Activated CD4-positive, alpha-beta memory T cell treated with anti-CD3 and anti-CD28 coated beads for 36 hours (primary cell): Measurements from ENCODE around the gene PWWP2B. TPM values are rescaled to one million over a fixed set of nuclear protein-coding genes. Genes with fewer than 3 reads are reported as not detected.
A peak's percentile ranks its signal among the peaks of the same experiment; 100 is the strongest.
"Not testable (repeated sequence)": the region's sequence is repeated elsewhere in the genome, so short reads cannot be mapped to it uniquely, and the experiment has no call there.

ENCODE experiments used
- CTCF ChIA-PET: fragments of 350-600 bp; sonication (Branson Sonifier 250); formaldehyde crosslinking; loops from one replicate; lab custom pipeline; 2021; ENCODE audit warnings: antibody characterized with exemption, inconsistent platforms; lab: Charles Lee
- POLR2A ChIA-PET: fragments of 350-600 bp; sonication (Branson Sonifier 250); formaldehyde crosslinking; loops from one replicate; lab custom pipeline; 2021; ENCODE audit warnings: antibody characterized with exemption; lab: Charles Lee
- DNase-seq: peaks from one replicate; pipeline ENCODE4 v3.0.0-alpha.2; 2020
- H3K27ac Mint-ChIP-seq: one replicate; pipeline ENCODE4 v1.8.0; 2021; ENCODE audit warnings: mixed read lengths
- H3K27me3 Mint-ChIP-seq: one replicate; pipeline ENCODE4 v1.8.0; 2021; ENCODE audit warnings: mixed read lengths
- H3K36me3 Mint-ChIP-seq: one replicate; pipeline ENCODE4 v1.8.0; 2021; ENCODE audit warnings: mixed read lengths
- H3K4me1 Mint-ChIP-seq: one replicate; pipeline ENCODE4 v1.8.0; 2021; ENCODE audit warnings: low read depth, mixed read lengths
- H3K4me3 Mint-ChIP-seq: one replicate; pipeline ENCODE4 v1.8.0; 2021; ENCODE audit warnings: mild to moderate bottlenecking, mixed read lengths
- H3K9me3 Mint-ChIP-seq: one replicate; pipeline ENCODE4 v1.8.0; 2021; ENCODE audit warnings: mixed read lengths
- intact Hi-C: fragments of 100-400 bp; cut with micrococcal nuclease; formaldehyde crosslinking; loops from one replicate; pipeline ENCODE4 v1.15.1; 2023
- total RNA-seq, 2 experiments: library from RNA; stranded (reverse); gene quantifications; one replicate each; pipeline ENCODE4 v1.2.3, GENCODE V29; 2021

PWWP2B gene
- total RNA-seq, 2 experiments from 2014 or later, result 3.0 to 3.1 TPM

DNA sequence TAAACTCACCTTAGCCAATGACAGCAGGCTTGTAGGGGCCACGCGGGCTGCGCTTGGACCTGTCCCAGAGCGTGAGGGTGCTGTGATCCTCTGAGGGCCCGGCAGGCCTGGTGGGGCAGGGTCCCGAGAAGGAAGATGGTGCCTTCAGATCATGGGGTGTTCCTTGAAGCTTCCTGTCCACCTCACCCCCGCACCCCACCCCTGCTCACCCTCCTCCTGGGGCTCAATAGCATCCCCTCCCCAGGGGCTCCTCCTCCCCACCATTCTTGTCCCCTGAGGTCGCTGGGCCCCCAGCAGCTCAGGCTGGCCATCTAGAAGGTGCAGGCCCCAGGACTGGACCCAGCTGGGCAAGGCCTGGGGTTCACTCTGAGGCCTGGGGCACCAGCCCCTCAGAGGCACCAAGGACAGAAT lies 33.9 kb downstream of the PWWP2B start:
- POLR2A ChIA-PET, result interaction anchor here (1.1 kb wide), 1 partner anchor 17 kb away, joined by 3 read pairs; no protein-coding TSS in a partner anchor

DNA sequence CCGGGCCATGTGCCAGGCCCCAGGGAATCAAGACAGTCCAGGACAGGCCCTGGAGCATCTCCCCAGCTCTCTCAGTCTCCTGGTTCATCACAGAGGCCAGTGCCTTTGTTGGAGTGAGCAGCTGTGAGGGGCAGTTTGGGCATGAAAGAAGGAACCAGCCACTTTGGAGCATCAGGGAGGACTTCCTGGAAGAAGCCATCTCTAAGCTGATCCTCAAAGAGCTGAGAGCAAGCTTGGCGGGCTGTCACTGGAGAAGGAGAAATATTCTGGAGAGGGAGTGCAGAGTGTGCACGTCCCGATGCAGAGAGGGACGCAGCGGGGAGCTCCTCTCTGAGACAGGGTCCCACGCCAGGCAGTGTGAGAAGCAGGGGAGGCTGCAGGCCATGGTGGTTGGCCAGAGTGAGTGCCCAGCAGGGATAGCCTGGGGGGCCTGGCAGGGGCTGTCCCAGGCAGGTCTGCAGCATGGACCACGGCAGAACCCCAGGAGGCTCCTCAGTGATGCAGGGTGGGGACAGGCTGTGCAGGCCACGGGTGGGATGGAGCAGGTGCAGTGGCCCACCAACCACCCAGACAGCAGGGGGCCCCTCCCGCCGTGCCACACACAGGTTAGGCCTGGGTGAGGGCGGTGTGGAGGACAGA lies 34.7 kb downstream of the PWWP2B start:
- Mint-ChIP-seq H3K4me1 (no peaks in the 10 kb centered on the region), H3K9me3 (no peaks in the 10 kb centered on the region), H3K27me3 (no peaks in the 10 kb centered on the region), H3K4me3 (no peak overlapping the region), H3K27ac (no peak overlapping the region), H3K36me3 (no peaks in the 10 kb centered on the region)
- no peak for DNase-seq
- intact Hi-C loops, result no loop called here
- CTCF ChIA-PET, result no interaction called here
- POLR2A ChIA-PET, result interaction anchor here (1.0 to 1.1 kb wide), 2 partner anchors 14 to 16 kb away, joined by 3 read pairs; no protein-coding TSS in a partner anchor

More for the DNA sequence above, 33.9 kb downstream of the PWWP2B start:
- H3K27ac Mint-ChIP-seq, result no peak overlapping the region
- DNase-seq, result no peak
- intact Hi-C loops, result no loop called here
- no peaks in the 10 kb centered on the region for H3K36me3 Mint-ChIP-seq
- CTCF ChIA-PET, result no interaction called here
- H3K4me1 Mint-ChIP-seq, result no peaks in the 10 kb centered on the region
- no peaks in the 10 kb centered on the region for H3K9me3 Mint-ChIP-seq
- H3K27me3 Mint-ChIP-seq, result no peaks in the 10 kb centered on the region
- no peak overlapping the region for H3K4me3 Mint-ChIP-seq

DNA sequence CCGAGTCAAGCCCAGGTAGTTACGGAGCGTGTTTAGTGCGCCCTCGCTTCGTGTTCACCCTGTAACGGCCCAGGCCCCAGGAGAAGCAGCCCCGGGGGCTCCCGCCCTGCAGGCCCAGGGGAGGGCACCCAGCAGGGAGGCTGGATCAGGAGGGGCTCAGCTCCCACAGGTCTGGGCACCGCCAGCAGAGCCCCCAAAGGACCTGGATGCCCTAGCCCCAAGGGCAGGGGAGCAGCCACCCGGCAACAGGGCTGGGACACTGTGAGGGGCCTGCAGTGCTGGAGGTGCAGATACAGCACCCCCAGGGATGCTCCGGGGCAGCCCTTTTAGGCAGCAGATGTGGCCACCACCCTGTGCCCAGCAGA lies 35.2 kb downstream of the PWWP2B start:
- no peak for DNase-seq
- ChIA-PET POLR2A (interaction anchor here (1.0 kb wide), 1 partner anchor 13 kb away, joined by 3 read pairs; no protein-coding TSS in a partner anchor), CTCF (no interaction called here)
- Mint-ChIP-seq H3K9me3 (no peaks in the 10 kb centered on the region), H3K4me3 (no peak overlapping the region), H3K36me3 (no peaks in the 10 kb centered on the region), H3K4me1 (no peaks in the 10 kb centered on the region), H3K27me3 (no peaks in the 10 kb centered on the region), H3K27ac (no peak overlapping the region)
- intact Hi-C loops, result no loop called here

DNA sequence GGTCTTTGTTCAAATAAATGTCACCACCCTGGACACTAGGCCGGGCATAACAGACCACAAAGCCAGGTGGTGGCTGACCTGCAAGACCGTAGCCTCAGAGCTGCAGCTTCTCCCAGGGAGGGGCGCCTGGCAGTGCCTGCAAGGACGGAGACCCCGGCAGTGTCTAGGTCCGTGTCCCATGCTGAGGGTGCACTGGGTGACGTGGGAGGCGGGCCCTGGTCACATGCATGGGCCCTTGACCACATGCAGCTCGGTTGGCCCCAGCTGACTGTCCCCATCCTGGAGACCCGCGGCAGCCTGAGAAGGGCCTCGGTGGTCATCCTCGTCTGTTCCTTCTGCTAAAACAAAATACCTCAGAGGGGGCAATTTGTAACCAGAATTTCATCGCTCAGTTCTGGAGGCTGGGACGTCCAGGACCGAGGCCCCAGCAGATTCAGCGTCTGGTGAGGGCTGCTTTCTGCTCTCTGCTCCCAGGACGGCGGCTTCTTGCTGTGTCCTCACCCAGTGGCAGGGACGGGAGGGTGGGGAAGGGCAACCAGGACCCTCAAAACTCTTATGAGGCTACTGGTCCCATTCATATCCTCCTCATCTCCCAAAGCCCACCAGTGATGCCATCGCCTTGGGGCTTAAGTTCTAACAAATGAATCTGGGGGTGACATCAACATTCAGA lies 36.8 kb downstream of the PWWP2B start:
- no peaks in the 10 kb centered on the region for H3K27me3 Mint-ChIP-seq
- no peak for DNase-seq
- H3K4me1 Mint-ChIP-seq, result no peaks in the 10 kb centered on the region
- H3K9me3 Mint-ChIP-seq, result no peaks in the 10 kb centered on the region
- POLR2A ChIA-PET, result interaction anchor here (1.0 kb wide), 1 partner anchor 13 kb away, joined by 5 read pairs; no protein-coding TSS in a partner anchor
- no peaks in the 10 kb centered on the region for H3K36me3 Mint-ChIP-seq
- CTCF ChIA-PET, result interaction anchor here (1.2 to 1.3 kb wide), 2 partner anchors 10 to 73 kb away, joined by 3 to 4 read pairs; no protein-coding TSS in a partner anchor
- H3K4me3 Mint-ChIP-seq, result peak overlapping the region; percentile 16
- intact Hi-C loops, result no loop called here
- H3K27ac Mint-ChIP-seq, result no peak overlapping the region

DNA sequence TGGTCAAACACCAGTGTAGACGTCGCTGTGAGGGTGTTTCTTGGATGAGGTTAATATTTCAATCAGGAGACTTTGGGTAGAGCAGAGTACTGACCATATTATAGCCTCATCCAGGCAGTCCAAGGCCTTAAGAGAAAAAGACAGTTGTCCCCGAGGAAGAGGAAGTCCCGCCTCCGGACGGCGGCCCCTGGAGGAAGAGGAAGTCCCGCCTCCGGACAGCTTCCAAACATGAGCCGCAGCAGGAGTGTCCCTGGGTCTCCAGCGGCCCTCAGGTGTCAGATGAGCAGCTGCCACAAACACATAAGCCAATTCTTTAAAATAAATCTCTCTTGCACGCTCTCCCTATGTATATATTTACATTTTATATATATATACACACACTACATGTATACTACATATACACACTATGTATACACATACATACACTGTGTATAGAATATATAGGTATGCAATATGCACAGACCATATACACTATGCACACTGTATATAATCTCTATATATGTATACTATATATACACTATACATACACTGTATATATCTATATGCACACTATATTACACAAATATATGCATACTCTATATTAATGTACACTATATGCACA lies 37.5 kb downstream of the PWWP2B start:
- CTCF ChIA-PET, result interaction anchor here (1.3 kb wide), 1 partner anchor 9 kb away, joined by 4 read pairs; no protein-coding TSS in a partner anchor
- peak; percentile 77 for DNase-seq
- POLR2A ChIA-PET, result interaction anchor here (1.0 kb wide), 1 partner anchor 13 kb away, joined by 5 read pairs; no protein-coding TSS in a partner anchor

DNA sequence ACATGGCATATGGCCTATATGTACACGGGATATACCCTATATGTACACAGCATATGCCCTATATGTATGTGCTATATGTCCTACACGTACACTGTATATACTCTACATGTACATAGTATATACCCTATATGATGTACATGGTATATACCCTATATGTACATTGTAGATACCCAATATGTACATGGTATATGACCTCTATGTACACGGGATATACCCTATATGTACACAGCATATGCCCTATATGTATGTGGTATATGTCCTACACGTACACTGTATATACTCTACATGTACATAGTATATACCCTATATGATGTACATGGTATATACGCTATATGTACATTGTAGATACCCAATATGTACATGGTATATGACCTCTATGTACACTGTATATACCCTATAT lies 38.3 kb downstream of the PWWP2B start:
- CTCF ChIA-PET, H3K9me3 Mint-ChIP-seq, DNase-seq, POLR2A ChIA-PET, H3K4me1 Mint-ChIP-seq, intact Hi-C loops, H3K4me3 Mint-ChIP-seq, H3K36me3 Mint-ChIP-seq, H3K27me3 Mint-ChIP-seq, H3K27ac Mint-ChIP-seq: not testable (repeated sequence)

More for the DNA sequence above, 37.5 kb downstream of the PWWP2B start:
- H3K9me3 Mint-ChIP-seq, result no peaks in the 10 kb centered on the region
- H3K36me3 Mint-ChIP-seq, result no peaks in the 10 kb centered on the region
- peak overlapping the region; percentile 33 for H3K27ac Mint-ChIP-seq
- H3K27me3 Mint-ChIP-seq, result no peaks in the 10 kb centered on the region
- intact Hi-C loops, result no loop called here
- H3K4me1 Mint-ChIP-seq, result no peaks in the 10 kb centered on the region
- peak overlapping the region; percentile 16 for H3K4me3 Mint-ChIP-seq

DNA sequence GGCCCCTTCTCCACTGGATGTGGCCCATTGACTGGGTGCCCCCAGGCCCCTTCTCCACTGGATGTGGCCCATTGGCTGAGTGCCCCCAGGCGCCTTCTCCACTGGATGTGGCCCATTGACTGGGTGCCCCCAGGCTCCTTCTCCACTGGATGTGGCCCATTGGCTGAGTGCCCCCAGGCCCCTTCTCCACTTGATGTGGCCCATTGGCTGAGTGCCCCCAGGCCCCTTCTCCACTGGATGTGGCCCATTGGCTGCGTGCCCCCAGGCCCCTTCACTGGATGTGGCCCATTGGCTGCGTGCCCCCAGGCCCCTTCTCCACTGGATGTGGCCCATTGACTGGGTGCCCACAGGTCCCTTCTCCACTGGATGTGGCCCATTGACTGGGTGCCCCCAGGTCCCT lies 39.1 kb downstream of the PWWP2B start:
- H3K4me1 Mint-ChIP-seq, H3K27ac Mint-ChIP-seq, H3K27me3 Mint-ChIP-seq, CTCF ChIA-PET, intact Hi-C loops, H3K4me3 Mint-ChIP-seq, H3K9me3 Mint-ChIP-seq, H3K36me3 Mint-ChIP-seq, POLR2A ChIA-PET, DNase-seq: not testable (repeated sequence)

DNA sequence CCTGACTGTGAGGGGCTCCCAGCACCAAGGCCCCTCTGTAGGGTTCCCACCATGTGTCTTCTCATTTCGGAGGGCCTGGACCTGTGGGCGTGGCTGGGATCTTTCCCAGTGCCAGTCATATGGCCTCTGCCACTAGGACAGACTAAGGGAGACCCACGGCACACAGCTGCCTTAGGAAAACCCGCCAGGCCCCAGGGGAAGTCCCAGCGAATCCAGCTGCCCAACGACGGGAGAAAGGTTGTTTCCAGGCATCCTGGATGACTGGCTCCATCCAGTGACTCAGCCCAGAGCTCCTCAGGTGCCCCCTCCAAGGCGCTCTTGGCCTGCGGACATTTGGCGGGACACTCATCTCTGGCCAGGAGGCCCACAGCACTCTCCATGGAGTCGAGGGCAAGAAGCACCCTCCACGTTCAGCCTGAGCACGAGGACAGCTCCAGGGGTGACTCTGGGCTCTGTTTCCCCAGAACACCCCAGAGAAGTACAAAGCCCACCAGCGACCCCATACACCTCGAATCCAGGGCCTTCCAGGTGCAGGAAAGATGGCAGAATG lies 39.9 kb downstream of the PWWP2B start:
- intact Hi-C loops, result no loop called here
- peaks cover 2% of the 10 kb centered on the region for H3K4me1 Mint-ChIP-seq
- H3K27ac Mint-ChIP-seq, result no peak overlapping the region
- H3K9me3 Mint-ChIP-seq, result no peaks in the 10 kb centered on the region
- no peak for DNase-seq
- POLR2A ChIA-PET, result no interaction called here
- no peak overlapping the region for H3K4me3 Mint-ChIP-seq
- H3K36me3 Mint-ChIP-seq, result no peaks in the 10 kb centered on the region
- no peaks in the 10 kb centered on the region for H3K27me3 Mint-ChIP-seq
- CTCF ChIA-PET, result no interaction called here

DNA sequence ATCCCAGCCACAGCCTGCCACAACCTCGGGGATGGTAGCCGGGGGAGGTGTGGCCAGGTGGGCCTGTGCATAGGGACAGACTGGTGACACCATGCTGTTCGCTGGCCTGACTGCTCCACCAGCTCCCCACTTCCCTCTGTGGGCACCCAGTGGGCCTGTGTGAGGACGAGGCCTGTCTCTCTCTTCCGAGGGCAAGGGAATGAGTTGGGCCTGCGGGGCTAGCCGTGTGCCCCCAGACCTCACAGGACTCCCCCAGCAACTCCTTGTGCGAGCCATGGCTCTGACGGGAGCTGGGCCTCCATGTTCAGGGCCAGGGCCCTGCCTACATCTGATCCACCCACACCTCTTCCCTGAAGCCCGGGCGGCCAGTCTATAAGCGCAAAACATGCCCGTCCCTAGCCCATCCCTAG lies 40.5 kb downstream of the PWWP2B start:
- no peak for DNase-seq
- ChIA-PET POLR2A (no interaction called here), CTCF (no interaction called here)
- H3K36me3 Mint-ChIP-seq, result no peaks in the 10 kb centered on the region
- H3K9me3 Mint-ChIP-seq, result no peaks in the 10 kb centered on the region
- no peak overlapping the region for H3K27ac Mint-ChIP-seq
- no peaks in the 10 kb centered on the region for H3K27me3 Mint-ChIP-seq
- no peak overlapping the region for H3K4me3 Mint-ChIP-seq
- peaks cover 4% of the 10 kb centered on the region for H3K4me1 Mint-ChIP-seq
- intact Hi-C loops, result no loop called here

DNA sequence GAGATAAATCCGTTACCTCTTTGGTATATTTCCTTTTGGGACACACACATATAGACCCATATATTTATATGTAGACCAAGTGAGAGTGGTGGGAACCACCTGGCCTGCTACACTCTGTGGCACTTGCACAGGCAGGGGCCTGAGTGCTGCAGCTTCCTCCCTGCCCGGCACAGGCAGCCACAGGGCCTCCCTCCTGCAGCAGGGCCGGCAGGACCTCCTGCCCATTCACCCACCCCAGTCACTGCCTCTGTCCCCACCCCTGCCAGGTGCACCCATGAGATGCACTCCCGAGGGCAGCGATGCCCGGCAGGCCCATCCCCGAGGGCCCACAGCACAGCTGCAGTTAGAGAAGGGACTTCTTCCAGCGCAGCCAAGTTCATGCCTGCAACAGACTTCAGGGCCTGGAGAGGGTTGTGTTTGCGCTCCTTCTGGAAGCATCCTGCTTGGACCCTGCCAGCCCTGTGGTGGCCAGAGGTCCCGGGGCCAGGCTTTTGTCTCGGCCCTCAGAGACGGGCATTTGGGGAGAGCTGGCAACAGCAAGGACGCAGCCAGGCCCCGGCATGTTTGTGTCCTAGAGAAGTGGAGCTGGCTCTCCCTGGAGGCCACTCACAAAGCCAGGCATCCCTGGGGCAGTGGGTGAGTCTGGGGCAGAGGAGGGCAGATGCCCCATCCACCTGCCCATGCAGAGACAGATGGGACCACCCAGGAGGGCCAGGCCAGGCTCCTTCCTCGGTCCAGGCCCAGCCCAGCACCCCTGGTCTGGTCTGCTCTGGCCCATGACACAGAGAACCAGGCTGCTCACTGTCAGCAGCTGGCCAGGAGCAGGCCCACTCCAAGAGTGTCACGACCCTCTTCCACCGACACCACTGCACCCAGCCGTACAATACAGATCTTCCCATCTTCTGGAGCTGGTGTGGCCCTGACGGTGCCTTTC lies 41.4 kb downstream of the PWWP2B start:
- intact Hi-C loops, result no loop called here
- CTCF ChIA-PET, result no interaction called here
- H3K4me1 Mint-ChIP-seq, result peaks cover 4% of the 10 kb centered on the region
- H3K27ac Mint-ChIP-seq, result no peak overlapping the region
- DNase-seq, result no peak
- H3K36me3 Mint-ChIP-seq, result no peaks in the 10 kb centered on the region
- no peak overlapping the region for H3K4me3 Mint-ChIP-seq
- H3K27me3 Mint-ChIP-seq, result no peaks in the 10 kb centered on the region
- POLR2A ChIA-PET, result no interaction called here
- no peaks in the 10 kb centered on the region for H3K9me3 Mint-ChIP-seq

DNA sequence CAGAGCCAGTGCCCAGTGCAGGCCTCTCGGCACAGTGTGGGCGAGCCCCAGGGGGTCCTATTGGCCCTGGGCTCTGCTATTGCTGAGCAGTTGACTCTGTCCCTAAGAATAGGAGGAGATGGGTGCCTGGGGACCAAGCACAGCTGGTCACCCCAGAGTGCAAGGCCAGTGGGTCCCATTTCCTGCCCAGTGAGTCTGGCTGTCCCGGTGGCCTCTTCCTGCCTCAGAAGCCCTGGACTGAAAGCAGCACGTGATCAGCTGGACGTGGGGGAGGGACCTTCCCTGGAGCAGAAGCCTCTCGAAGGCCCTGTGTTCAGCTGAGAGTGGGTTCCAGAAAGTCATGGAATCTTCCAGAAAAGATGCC lies 42.0 kb downstream of the PWWP2B start:
- no peak for DNase-seq
- intact Hi-C loops, result no loop called here
- Mint-ChIP-seq H3K9me3 (no peaks in the 10 kb centered on the region), H3K36me3 (no peaks in the 10 kb centered on the region), H3K4me1 (peaks cover 4% of the 10 kb centered on the region), H3K27me3 (no peaks in the 10 kb centered on the region), H3K27ac (no peak overlapping the region), H3K4me3 (no peak overlapping the region)
- POLR2A ChIA-PET, result no interaction called here
- CTCF ChIA-PET, result no interaction called here
